Omental fat pad (tissue), 4 donors: ENCODE results near the gene DAG1. TPM values are rescaled to one million over a fixed set of nuclear protein-coding genes. Genes with fewer than 3 reads are reported as not detected.

ENCODE experiments used
- ATAC-seq: fragments of 150-250 bp; one replicate; pipeline ENCODE4 v1.9.1; 2016; ENCODE audit warnings: mild to moderate bottlenecking, moderate library complexity; ENCODE audit not compliant: low FRiP score
- DNase-seq: peaks from one replicate; pipeline ENCODE4 v3.0.0-alpha.2; 2019; ENCODE audit warnings: low spot score
- CTCF ChIP-seq, 3 donors: fragments of 450-650 bp; IDR thresholded peaks; one replicate each; pipeline ENCODE4 v1.5.1; 2016 to 2017; ENCODE audit warnings: antibody characterized with exemption in 3 of 3, mild to moderate bottlenecking in 3 of 3, moderate library complexity in 2 of 3
- total RNA-seq, 4 donors: library from RNA; depleted of rRNA; stranded (reverse); fragments of >200 nt; gene quantifications; one replicate each; pipeline ENCODE4 v1.1.0, GENCODE V29; 2016

Gene DAG1
- total RNA-seq, 4 donors from 2014 or later, result 37.8 to 65.0 (median 44.4) TPM

- no peak for TF ChIP-seq CTCF (IDR thresholded peaks at IDR 0.05)
- peak; percentile 24 for ATAC-seq
- no peak for DNase-seq
Measured at GRCh38 chr3:49500205-49500731, 30.2 kb downstream of the DAG1 start.

- no peak for TF ChIP-seq CTCF (IDR thresholded peaks at IDR 0.05)
- DNase-seq (no peak), ATAC-seq (peak; percentile 98)
Measured at GRCh38 chr3:49500732-49501609, 30.9 kb downstream of the DAG1 start.

GRCh38 chr3:49501842-49502241, 31.8 kb downstream of the DAG1 start:
- ATAC-seq, result no peak
- TF ChIP-seq CTCF (IDR thresholded peaks at IDR 0.05), result no peak
- DNase-seq, result no peak

GRCh38 chr3:49506906-49507305, 36.8 kb downstream of the DAG1 start:
- no peak for ATAC-seq
- TF ChIP-seq CTCF (IDR thresholded peaks at IDR 0.05), result no peak
- no peak for DNase-seq

GRCh38 chr3:49509028-49509561, 39.0 kb downstream of the DAG1 start:
- no peak for TF ChIP-seq CTCF (IDR thresholded peaks at IDR 0.05)
- ATAC-seq (no peak), DNase-seq (no peak)

DNA sequence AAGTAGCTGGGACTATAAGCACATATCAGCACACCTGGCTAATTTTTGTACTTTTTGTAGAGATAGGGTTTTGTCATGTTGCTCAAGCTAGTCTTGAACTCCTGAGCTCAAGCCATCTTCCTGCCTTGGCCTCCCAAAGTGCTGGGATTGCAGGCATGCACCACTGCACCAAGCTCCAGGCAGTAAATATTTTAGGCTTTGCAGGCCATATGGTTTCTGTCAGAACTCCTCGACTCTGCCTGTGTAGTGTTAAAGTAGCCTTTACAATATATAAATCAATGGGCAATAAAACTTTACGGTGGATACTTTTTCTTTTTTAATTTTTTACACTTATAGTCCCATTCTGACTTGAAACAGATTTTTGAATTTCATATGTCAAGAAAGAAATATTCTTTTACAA, 41.6 kb downstream of the DAG1 start:
- no peak for ATAC-seq
- DNase-seq, result no peak
- no peak for TF ChIP-seq CTCF (IDR thresholded peaks at IDR 0.05)
